ENCODE measurements around the gene RAB24. TPM values are rescaled to one million over a fixed set of nuclear protein-coding genes. Genes with fewer than 3 reads are reported as not detected.
"Not testable (repeated sequence)": the region's sequence is repeated elsewhere in the genome, so short reads cannot be mapped to it uniquely, and the experiment has no call there.

The RAB24 gene
- total RNA-seq, 1 donor from 2014 or later: 28.3 TPM

DNA sequence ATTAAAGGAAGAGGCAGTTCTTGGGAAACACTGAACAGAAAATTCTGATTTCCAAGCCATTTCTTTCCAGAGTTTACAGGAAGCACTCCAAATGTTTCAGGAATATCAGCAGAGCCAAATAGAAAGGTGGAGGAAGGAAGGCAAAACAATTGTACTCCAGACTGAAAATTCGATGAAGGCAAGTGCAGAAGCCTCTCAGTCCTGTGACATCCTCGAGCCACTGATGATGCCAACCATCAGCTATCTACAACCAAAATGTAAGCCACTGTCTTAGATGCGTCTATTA is 45.8 kb upstream of the RAB24 start:
- H3K36me3 Mint-ChIP-seq: peaks cover 7% of the 10 kb centered on the region
- H3K4me1 Mint-ChIP-seq: peaks cover 27% of the 10 kb centered on the region
- H3K27me3 Mint-ChIP-seq (ENCODE audit: low read depth): peaks cover 2% of the 10 kb centered on the region
- H3K9me3 Mint-ChIP-seq: no peaks in the 10 kb centered on the region
- DNase-seq (ENCODE audit: low spot score in 2 of 2, unreplicated experiment in 2 of 2): no peak
- TF ChIP-seq CTCF (IDR thresholded peaks at IDR 0.05; ENCODE audit: unreplicated experiment): no peak
- H3K27ac Mint-ChIP-seq: no peak overlapping the region
- peak overlapping the region; percentile 100 for H3K4me3 Mint-ChIP-seq

- H3K36me3 Mint-ChIP-seq: peaks cover 11% of the 10 kb centered on the region
- H3K4me3 Mint-ChIP-seq: no peak overlapping the region
- H3K27me3 Mint-ChIP-seq (ENCODE audit: low read depth): no peaks in the 10 kb centered on the region
- H3K9me3 Mint-ChIP-seq: no peaks in the 10 kb centered on the region
- DNase-seq (ENCODE audit: low spot score in 2 of 2, unreplicated experiment in 2 of 2): no peak
- TF ChIP-seq CTCF (IDR thresholded peaks at IDR 0.05; ENCODE audit: unreplicated experiment): no peak
- no peak overlapping the region for H3K27ac Mint-ChIP-seq
- H3K4me1 Mint-ChIP-seq: peaks cover 27% of the 10 kb centered on the region
These were observed 44.2 kb upstream of the RAB24 start for GRCh38 chr5:177347699-177348098.

DNA sequence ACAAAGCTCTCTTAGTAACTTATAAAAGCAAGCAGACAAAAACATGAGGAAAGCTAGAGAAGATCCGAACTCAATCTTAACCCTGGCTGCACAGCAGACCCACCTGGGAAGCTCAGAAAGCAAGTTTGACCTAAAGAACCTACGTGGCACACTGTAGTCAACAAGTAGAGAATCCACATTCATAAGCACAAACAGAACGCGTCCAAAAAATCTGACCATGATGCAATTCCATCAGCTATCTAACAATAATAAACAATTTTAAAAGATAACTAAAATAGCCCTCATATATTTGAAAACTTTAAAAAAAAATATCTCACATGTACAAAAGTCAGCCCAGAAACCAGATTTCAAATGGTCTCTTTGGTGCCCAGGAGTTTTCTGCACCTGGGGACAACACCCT is 43.3 kb upstream of the RAB24 start:
- Mint-ChIP-seq H3K4me1 (peaks cover 24% of the 10 kb centered on the region), H3K27me3 (ENCODE audit: low read depth) (no peaks in the 10 kb centered on the region), H3K9me3 (no peaks in the 10 kb centered on the region), H3K4me3 (no peak overlapping the region), H3K36me3 (peaks cover 12% of the 10 kb centered on the region), H3K27ac (no peak overlapping the region)
- no peak for TF ChIP-seq CTCF (IDR thresholded peaks at IDR 0.05; ENCODE audit: unreplicated experiment)
- no peak for DNase-seq (ENCODE audit: low spot score in 2 of 2, unreplicated experiment in 2 of 2)

DNA sequence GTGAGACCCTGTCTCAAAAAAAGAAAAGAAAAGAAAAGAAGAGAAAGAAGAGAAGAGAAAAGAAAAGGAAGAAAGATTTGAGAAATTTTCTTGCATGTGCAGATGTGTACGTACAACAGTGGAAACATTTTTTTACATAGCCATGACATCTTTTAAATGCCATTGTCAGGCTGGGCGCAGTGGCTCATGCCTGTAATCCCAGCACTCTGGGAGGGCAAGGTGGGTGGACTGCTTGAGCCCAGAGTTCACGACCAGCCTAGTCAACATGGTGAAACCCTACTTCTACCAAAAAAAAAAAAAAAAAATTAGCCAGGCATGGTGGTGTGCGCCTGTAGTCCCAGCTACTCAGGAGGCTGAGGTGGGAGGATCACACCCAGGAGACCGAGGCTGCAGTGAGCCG is 41.4 kb upstream of the RAB24 start:
- no peak for TF ChIP-seq CTCF (IDR thresholded peaks at IDR 0.05; ENCODE audit: unreplicated experiment)
- H3K36me3 Mint-ChIP-seq: peaks cover 21% of the 10 kb centered on the region
- no peaks in the 10 kb centered on the region for H3K27me3 Mint-ChIP-seq (ENCODE audit: low read depth)
- DNase-seq (ENCODE audit: low spot score in 2 of 2, unreplicated experiment in 2 of 2): no peak
- H3K4me3 Mint-ChIP-seq: no peak overlapping the region
- H3K27ac Mint-ChIP-seq: no peak overlapping the region
- H3K9me3 Mint-ChIP-seq: no peaks in the 10 kb centered on the region
- peaks cover 12% of the 10 kb centered on the region for H3K4me1 Mint-ChIP-seq

GRCh38 chr5:177343777-177344176 is 40.3 kb upstream of the RAB24 start:
- no peak for TF ChIP-seq CTCF (IDR thresholded peaks at IDR 0.05; ENCODE audit: unreplicated experiment)
- H3K27ac Mint-ChIP-seq: no peak overlapping the region
- no peak for DNase-seq (ENCODE audit: low spot score in 2 of 2, unreplicated experiment in 2 of 2)
- peaks cover 22% of the 10 kb centered on the region for H3K36me3 Mint-ChIP-seq
- H3K4me1 Mint-ChIP-seq: peaks cover 2% of the 10 kb centered on the region
- no peak overlapping the region for H3K4me3 Mint-ChIP-seq
- H3K9me3 Mint-ChIP-seq: no peaks in the 10 kb centered on the region
- H3K27me3 Mint-ChIP-seq (ENCODE audit: low read depth): no peaks in the 10 kb centered on the region

DNA sequence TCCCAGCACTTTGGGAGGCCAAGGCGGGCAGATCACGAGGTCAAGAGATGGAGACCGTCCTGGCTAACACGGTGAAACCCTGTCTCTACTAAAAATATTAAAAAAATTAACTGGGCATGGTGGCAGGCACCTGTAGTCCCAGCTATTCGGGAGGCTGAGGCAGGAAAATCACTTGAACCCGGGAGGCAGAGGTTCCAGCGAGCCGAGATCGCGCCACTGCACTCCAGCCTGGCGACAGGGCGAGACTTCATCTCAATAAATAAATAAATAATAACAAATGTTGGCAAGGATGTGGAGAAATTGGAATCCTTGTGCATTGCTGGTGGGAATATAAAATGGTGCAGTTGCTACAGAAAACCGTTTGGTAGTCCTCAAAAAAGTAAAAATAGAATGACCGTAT is 39.5 kb upstream of the RAB24 start:
- H3K4me3 Mint-ChIP-seq; H3K9me3 Mint-ChIP-seq; H3K27me3 Mint-ChIP-seq (ENCODE audit: low read depth); H3K4me1 Mint-ChIP-seq; H3K27ac Mint-ChIP-seq; DNase-seq (ENCODE audit: low spot score in 2 of 2, unreplicated experiment in 2 of 2): not testable (repeated sequence)
- H3K36me3 Mint-ChIP-seq: peaks cover 22% of the 10 kb centered on the region
